Measurements from ENCODE around the gene TMUB2.

DNA sequence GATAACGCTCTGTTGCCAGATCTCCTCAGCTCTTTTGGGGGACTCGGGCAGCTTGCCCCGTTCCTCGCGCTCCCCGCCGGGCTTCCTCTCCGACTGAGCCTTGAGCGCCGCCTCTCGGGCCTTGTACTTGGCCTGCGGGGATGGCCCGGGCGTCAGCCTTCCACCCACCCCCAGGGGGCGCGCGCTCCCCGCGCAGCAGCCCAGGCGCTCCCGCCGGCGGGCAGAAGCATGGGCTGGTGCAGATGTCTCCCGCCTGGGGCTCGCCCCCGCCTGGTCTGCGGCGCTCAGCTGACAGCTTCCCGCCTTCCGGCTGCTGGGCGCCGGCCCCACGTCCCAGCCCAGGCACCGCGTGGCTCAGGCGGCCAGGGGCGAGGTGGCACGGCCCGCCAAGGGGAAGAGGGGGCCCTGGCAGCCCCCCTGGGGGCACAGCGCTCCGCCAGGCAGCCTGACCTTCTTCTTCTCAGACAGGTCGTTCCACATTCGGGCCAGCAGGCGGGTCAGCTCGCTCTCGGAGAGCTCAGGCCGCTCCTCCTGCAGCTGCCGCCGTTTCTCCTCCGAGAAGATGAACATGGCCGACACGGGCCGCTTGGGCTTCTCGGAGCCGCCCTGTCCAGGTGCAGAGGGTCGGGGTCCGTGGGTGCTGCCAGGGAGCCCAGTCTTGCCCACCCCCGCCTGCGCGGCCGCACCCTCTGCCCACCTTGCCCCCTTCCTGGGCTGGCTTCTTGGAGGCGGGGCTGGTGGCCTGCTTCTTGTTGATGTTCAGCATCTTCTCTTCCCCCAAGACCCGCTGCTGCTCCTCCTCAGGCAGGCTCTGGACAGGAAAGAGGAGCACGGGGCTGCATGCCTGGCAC, 23.8 kb downstream of the TMUB2 start:
- TF ChIP-seq, protein P1, sequence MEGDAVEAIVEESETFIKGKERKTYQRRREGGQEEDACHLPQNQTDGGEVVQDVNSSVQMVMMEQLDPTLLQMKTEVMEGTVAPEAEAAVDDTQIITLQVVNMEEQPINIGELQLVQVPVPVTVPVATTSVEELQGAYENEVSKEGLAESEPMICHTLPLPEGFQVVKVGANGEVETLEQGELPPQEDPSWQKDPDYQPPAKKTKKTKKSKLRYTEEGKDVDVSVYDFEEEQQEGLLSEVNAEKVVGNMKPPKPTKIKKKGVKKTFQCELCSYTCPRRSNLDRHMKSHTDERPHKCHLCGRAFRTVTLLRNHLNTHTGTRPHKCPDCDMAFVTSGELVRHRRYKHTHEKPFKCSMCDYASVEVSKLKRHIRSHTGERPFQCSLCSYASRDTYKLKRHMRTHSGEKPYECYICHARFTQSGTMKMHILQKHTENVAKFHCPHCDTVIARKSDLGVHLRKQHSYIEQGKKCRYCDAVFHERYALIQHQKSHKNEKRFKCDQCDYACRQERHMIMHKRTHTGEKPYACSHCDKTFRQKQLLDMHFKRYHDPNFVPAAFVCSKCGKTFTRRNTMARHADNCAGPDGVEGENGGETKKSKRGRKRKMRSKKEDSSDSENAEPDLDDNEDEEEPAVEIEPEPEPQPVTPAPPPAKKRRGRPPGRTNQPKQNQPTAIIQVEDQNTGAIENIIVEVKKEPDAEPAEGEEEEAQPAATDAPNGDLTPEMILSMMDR (IDR thresholded peaks at IDR 0.05), result peak; percentile 96 to 98 (median 98)
- no peak for TF ChIP-seq POLR2A (IDR thresholded peaks at IDR 0.05)

Data from vagina (tissue), 2 donors.